A673 (cell line): ENCODE measurements around the gene STXBP4. TPM values are rescaled to one million over a fixed set of nuclear protein-coding genes. Genes with fewer than 3 reads are reported as not detected.

ENCODE experiments used
- BruUV-seq: library from RNA; stranded (reverse); fragments of 400-500 nt; replicated peaks from 2 replicates; lab custom pipeline; 2021; lab: Mats Ljungman, UMichigan
- CTCF ChIA-PET: fragments of 300-600 bp; sonication (Branson Sonifier 250); formaldehyde crosslinking; loops from one replicate; lab custom pipeline; 2022; ENCODE audit warnings: antibody characterized with exemption; lab: Charles Lee
- POLR2A ChIA-PET: fragments of 300-600 bp; sonication (Branson Sonifier 250); formaldehyde crosslinking; loops from one replicate; lab custom pipeline; 2022; ENCODE audit warnings: antibody characterized with exemption; ENCODE audit not compliant: low non-redundant PET; lab: Charles Lee
- DNase-seq: peaks from one replicate; pipeline ENCODE4 v3.0.0-alpha.2; 2015; ENCODE audit warnings: low spot score
- H3K27ac ChIP-seq: fragments of 200-600 bp; sonication (generic); 2 replicates; pipeline ENCODE4 v1.5.1; 2016; ENCODE audit warnings: mixed run types, low read depth, mild to moderate bottlenecking, mixed read lengths, antibody characterized with exemption, low read length; ENCODE audit not compliant: poor library complexity, severe bottlenecking
- H3K27me3 ChIP-seq: fragments of 200-600 bp; sonication (generic); replicated peaks from 2 replicates; pipeline ENCODE4 v1.6.1; 2017; ENCODE audit warnings: mixed run types, low read depth, mild to moderate bottlenecking, mixed read lengths, antibody characterized with exemption, low read length; ENCODE audit not compliant: insufficient read depth, poor library complexity
- H3K36me3 ChIP-seq: fragments of 200-600 bp; sonication (generic); 2 replicates; pipeline ENCODE4 v1.6.1; 2016; ENCODE audit warnings: mixed run types, mild to moderate bottlenecking, mixed read lengths, antibody characterized with exemption, low read length; ENCODE audit not compliant: insufficient read depth, poor library complexity, severe bottlenecking
- H3K4me1 ChIP-seq: fragments of 200-600 bp; sonication (generic); 2 replicates; pipeline ENCODE4 v1.6.1; 2017; ENCODE audit warnings: mixed run types, mild to moderate bottlenecking, mixed read lengths, antibody characterized with exemption, low read length; ENCODE audit not compliant: insufficient read depth, poor library complexity, severe bottlenecking
- H3K4me3 ChIP-seq: fragments of 200-600 bp; sonication (generic); 2 replicates; pipeline ENCODE4 v1.5.1; 2016; ENCODE audit warnings: low read depth, mixed run types, mild to moderate bottlenecking, mixed read lengths, low read length; ENCODE audit not compliant: poor library complexity, severe bottlenecking
- H3K9me3 ChIP-seq: fragments of 200-600 bp; sonication (generic); 2 replicates; pipeline ENCODE4 v1.6.1; 2016; ENCODE audit warnings: mixed run types, low read depth, mild to moderate bottlenecking, mixed read lengths, antibody characterized with exemption, low read length; ENCODE audit not compliant: poor library complexity, severe bottlenecking
- CTCF ChIP-seq: fragments of 300-800, 200-600 bp; sonication (generic); conservative IDR thresholded peaks from 2 replicates; pipeline ENCODE4 v1.5.1; 2017; ENCODE audit warnings: low read depth, mild to moderate bottlenecking, antibody characterized with exemption, low read length, moderate library complexity, mixed read lengths
- EZH2 ChIP-seq: fragments of 200-600 bp; sonication (generic); IDR thresholded peaks from 2 replicates; pipeline ENCODE4 v1.6.1; 2017; ENCODE audit warnings: borderline replicate concordance, low read depth, mild to moderate bottlenecking, mixed read lengths, antibody characterized with exemption, low read length; ENCODE audit not compliant: poor library complexity, severe bottlenecking
- intact Hi-C: fragments of 100-400 bp; cut with micrococcal nuclease; formaldehyde crosslinking; loops from one replicate; pipeline ENCODE4 v1.10.0; 2022; ENCODE audit not compliant: unreplicated experiment
- total RNA-seq: library from RNA; stranded (reverse); gene quantifications from 2 replicates; pipeline ENCODE4 v1.2.3, GENCODE V29; 2021

STXBP4 gene
- total RNA-seq, 1 experiment from 2014 or later, result 24.2 TPM

DNA sequence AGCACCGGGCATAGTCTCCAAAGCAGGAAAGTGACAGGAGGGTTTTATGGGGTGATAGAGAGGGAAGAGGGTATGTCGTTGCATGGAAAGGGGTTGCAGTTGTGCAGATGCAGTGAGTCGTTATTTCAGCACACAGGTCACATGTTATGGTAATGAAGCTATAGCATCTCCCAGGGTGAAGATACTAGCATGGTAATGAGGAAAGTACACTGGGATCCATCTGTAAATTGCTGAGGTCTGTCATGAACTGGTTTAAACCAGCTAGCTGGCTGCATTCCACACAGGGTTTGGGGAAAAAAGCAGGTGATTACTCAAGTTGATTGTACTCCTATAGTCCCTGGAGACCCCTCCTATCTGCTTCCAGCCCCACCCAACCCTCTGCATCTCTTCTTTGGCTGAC lies 11.8 kb upstream of the STXBP4 start:
- no TSS peak for BruUV-seq
- no peaks in the 10 kb centered on the region for H3K9me3 ChIP-seq
- intact Hi-C loops, result no loop called here
- CTCF ChIA-PET, result no interaction called here
- TF ChIP-seq EZH2 (no peak), CTCF (no peak)
- POLR2A ChIA-PET, result no interaction called here
- no peak for DNase-seq
- H3K36me3 ChIP-seq, result peaks cover 42% of the 10 kb centered on the region
- no peaks in the 10 kb centered on the region for H3K4me1 ChIP-seq
- no peaks in the 10 kb centered on the region for H3K27me3 ChIP-seq
- no peak overlapping the region for H3K27ac ChIP-seq
- H3K4me3 ChIP-seq, result no peak overlapping the region

DNA sequence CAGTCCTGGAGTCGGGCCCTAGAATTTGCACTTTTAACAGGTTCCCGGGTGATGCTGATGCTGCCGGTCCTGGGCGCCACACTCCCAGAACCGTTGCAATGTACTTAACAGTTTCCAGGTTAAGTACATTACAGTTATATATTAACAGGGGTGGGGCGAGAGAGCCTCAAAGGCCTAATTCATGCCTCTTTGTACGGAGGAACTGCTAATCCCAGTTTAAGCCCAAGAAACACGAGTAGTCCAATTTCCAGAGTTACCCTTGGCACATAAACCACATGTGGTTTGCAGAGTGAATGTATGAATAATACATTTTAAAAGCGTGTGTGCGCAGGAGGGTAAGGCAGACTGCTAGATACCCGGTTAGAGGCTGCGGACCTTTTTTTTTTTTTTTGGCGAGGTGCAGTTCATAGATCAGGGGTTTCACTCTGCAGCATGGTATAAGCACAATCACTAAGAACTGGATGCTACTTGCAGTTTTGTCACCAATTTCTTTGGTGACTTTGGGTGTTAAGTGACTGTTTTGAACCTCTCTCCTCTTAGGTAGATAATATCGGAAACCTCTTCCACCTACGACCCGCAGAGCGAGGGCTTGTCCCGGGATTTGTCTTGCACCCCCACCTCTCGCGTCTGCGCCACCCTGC lies 824 bp upstream of the STXBP4 start:
- peak overlapping the region; percentile 87 for H3K4me3 ChIP-seq
- peaks cover 17% of the 10 kb centered on the region for H3K4me1 ChIP-seq
- BruUV-seq, result TSS peak; percentile 33
- peak; percentile 31 for DNase-seq
- intact Hi-C loops, result no loop called here
- ChIA-PET CTCF (no interaction called here), POLR2A (no interaction called here)
- H3K9me3 ChIP-seq, result no peaks in the 10 kb centered on the region
- TF ChIP-seq EZH2, result no peak
- no peak for TF ChIP-seq CTCF
- no peaks in the 10 kb centered on the region for H3K27me3 ChIP-seq
- H3K36me3 ChIP-seq, result peaks cover 29% of the 10 kb centered on the region
- H3K27ac ChIP-seq, result peak overlapping the region; percentile 91

GRCh38 chr17:54968988-54969332 lies 395 bp downstream of the STXBP4 start:
- POLR2A ChIA-PET, result interaction anchor here (0.7 kb wide), 1 partner anchor 53 kb away, joined by 4 read pairs; no protein-coding TSS in a partner anchor
- intact Hi-C loops, result no loop called here
- TSS peak; percentile 49 for BruUV-seq

More at GRCh38 chr17:54968988-54969332, 395 bp downstream of the STXBP4 start:
- peak overlapping the region; percentile 87 for H3K4me3 ChIP-seq
- peaks cover 17% of the 10 kb centered on the region for H3K36me3 ChIP-seq
- peak overlapping the region; percentile 91 for H3K27ac ChIP-seq
- no peaks in the 10 kb centered on the region for H3K27me3 ChIP-seq
- H3K9me3 ChIP-seq, result no peaks in the 10 kb centered on the region
- CTCF ChIA-PET, result no interaction called here
- DNase-seq, result peak; percentile 36
- no peak for TF ChIP-seq CTCF
- TF ChIP-seq EZH2, result no peak
- peaks cover 17% of the 10 kb centered on the region for H3K4me1 ChIP-seq
